Endothelial cell of umbilical vein (primary cell): ENCODE measurements around the gene TTLL5. TPM values are rescaled to one million over a fixed set of nuclear protein-coding genes. Genes with fewer than 3 reads are reported as not detected.

Experiments used
- BruUV-seq: library from RNA; stranded (reverse); fragments of 400-500 nt; replicated peaks from 2 replicates; lab custom pipeline; 2021; lab: Mats Ljungman, UMichigan
- CTCF ChIA-PET: fragments of 300-600, 350-600 bp; sonication (Branson Sonifier 250); formaldehyde crosslinking; loops from one replicate; lab custom pipeline; 2021; ENCODE audit warnings: antibody characterized with exemption, inconsistent platforms; lab: Charles Lee
- POLR2A ChIA-PET: fragments of 300-600, 350-600 bp; sonication (Branson Sonifier 250); formaldehyde crosslinking; loops from one replicate; lab custom pipeline; 2021; ENCODE audit warnings: antibody characterized with exemption, inconsistent platforms; lab: Charles Lee
- DNase-seq: peaks from one replicate; pipeline ENCODE4 v3.0.0-alpha.2; 2011; ENCODE audit warnings: low read depth, low spot score
- FAIRE-seq: peaks from 2 replicates; lab custom pipeline; 2011; peaks lifted over from hg19 to GRCh38; lab: Jason Lieb, UNC
- H2AFZ ChIP-seq: 2 replicates; pipeline ENCODE4 v1.6.0; 2012; ENCODE audit warnings: low read depth, low read length, control low read depth, inconsistent platforms
- H3K27ac ChIP-seq: 2 replicates; pipeline ENCODE4 v1.5.1; 2011; ENCODE audit warnings: low read depth, mild to moderate bottlenecking, control low read depth, low read length, moderate library complexity; ENCODE audit not compliant: insufficient read depth
- H3K27me3 ChIP-seq, 2 experiments: 2 replicates each; pipeline versions ENCODE4 v1.6.0 to v1.6.1; 2011; ENCODE audit warnings: low read length in 2 of 2, mixed read lengths in 1 of 2; ENCODE audit not compliant: control insufficient read depth in 2 of 2, insufficient read depth in 2 of 2
- H3K36me3 ChIP-seq, 2 experiments: 2 replicates in 1 of 2; 3 replicates in 1 of 2; pipeline ENCODE4 v1.5.1; 2011; ENCODE audit warnings: low read length in 2 of 2, mild to moderate bottlenecking in 1 of 2, moderate library complexity in 1 of 2; ENCODE audit not compliant: control insufficient read depth in 2 of 2, insufficient read depth in 2 of 2; ENCODE audit errors: extremely low read depth in 1 of 2
- H3K4me1 ChIP-seq: 3 replicates; pipeline ENCODE4 v1.5.1; 2011; ENCODE audit warnings: mild to moderate bottlenecking, low read length; ENCODE audit not compliant: control insufficient read depth, insufficient read depth; ENCODE audit errors: extremely low read depth
- H3K4me2 ChIP-seq: 2 replicates; pipeline ENCODE4 v1.6.1; 2011; ENCODE audit warnings: low read length, control low read depth, mixed read lengths; ENCODE audit not compliant: insufficient read depth
- H3K4me3 ChIP-seq, 3 experiments: fragments of 200-600 bp in 1 of 3; sonication (generic), shearing (Covaris generic) in 1 of 3; replicated peaks in 1 of 3; 2 replicates each; pipeline ENCODE4 v1.5.1; 2011 to 2016; ENCODE audit warnings: control low read depth in 3 of 3, low read length in 3 of 3, mild to moderate bottlenecking in 2 of 3, inconsistent platforms in 1 of 3, low read depth in 1 of 3, moderate library complexity in 1 of 3; ENCODE audit not compliant: insufficient read depth in 1 of 3
- H3K79me2 ChIP-seq: 2 replicates; pipeline ENCODE4 v1.6.0; 2012; ENCODE audit warnings: low read length, inconsistent platforms; ENCODE audit not compliant: control insufficient read depth, insufficient read depth
- H3K9ac ChIP-seq: replicated peaks from 2 replicates; pipeline ENCODE3; 2011; ENCODE audit warnings: low read length, control low read depth; ENCODE audit not compliant: insufficient read depth; ENCODE audit errors: extremely low read depth
- H3K9me1 ChIP-seq: replicated peaks from 3 replicates; pipeline ENCODE4 v1.6.0; 2011; ENCODE audit warnings: mild to moderate bottlenecking, low read length; ENCODE audit not compliant: control insufficient read depth, insufficient read depth; ENCODE audit errors: extremely low read depth
- H3K9me3 ChIP-seq: replicated peaks from 2 replicates; pipeline ENCODE4 v1.5.1; 2012; ENCODE audit warnings: low read length, inconsistent platforms; ENCODE audit not compliant: control insufficient read depth, insufficient read depth
- H4K20me1 ChIP-seq: replicated peaks from 2 replicates; pipeline ENCODE3; 2011; ENCODE audit warnings: mild to moderate bottlenecking, low read length; ENCODE audit not compliant: control insufficient read depth, insufficient read depth; ENCODE audit errors: extremely low read depth
- CTCF ChIP-seq, 2 donors: IDR thresholded peaks; 1 replicate in 1 of 2; 2 replicates in 1 of 2; pipeline ENCODE4 v1.5.1; 2011; ENCODE audit warnings: low read length in 2 of 2, mild to moderate bottlenecking in 2 of 2, moderate library complexity in 2 of 2, control low read depth in 1 of 2, inconsistent platforms in 1 of 2, low read depth in 1 of 2; ENCODE audit not compliant: insufficient read depth in 1 of 2; ENCODE audit errors: extremely low read depth in 1 of 2
- EZH2 ChIP-seq: IDR thresholded peaks from 2 replicates; pipeline ENCODE4 v1.6.1; 2012; ENCODE audit warnings: borderline replicate concordance, low read depth, mild to moderate bottlenecking, moderate library complexity, low read length, inconsistent platforms; ENCODE audit not compliant: severe bottlenecking
- FOS ChIP-seq: IDR thresholded peaks from 2 replicates; pipeline ENCODE4 v1.6.1; 2011; ENCODE audit warnings: mild to moderate bottlenecking, low read length, moderate library complexity, borderline replicate concordance; ENCODE audit not compliant: insufficient read depth
- GATA2 ChIP-seq: IDR thresholded peaks from 2 replicates; pipeline ENCODE4 v1.7.0; 2011; ENCODE audit warnings: low read depth, mild to moderate bottlenecking, moderate library complexity, mixed read lengths, low read length; ENCODE audit not compliant: insufficient read length, insufficient read depth
- JUN ChIP-seq: IDR thresholded peaks from 2 replicates; pipeline ENCODE4 v1.6.1; 2011; ENCODE audit warnings: borderline replicate concordance, low read depth; ENCODE audit not compliant: insufficient read length, insufficient read depth
- MYC ChIP-seq: IDR thresholded peaks from one replicate; pipeline ENCODE4 v1.6.1; 2011; ENCODE audit warnings: mild to moderate bottlenecking, low read depth, low read length
- POLR2A ChIP-seq: IDR thresholded peaks from 2 replicates; pipeline ENCODE4 v1.6.1; 2012; ENCODE audit warnings: low read depth, mild to moderate bottlenecking, control low read depth, low read length
- POLR2AphosphoS5 ChIP-seq: IDR thresholded peaks from 2 replicates; pipeline ENCODE4 v1.6.1; 2012; ENCODE audit warnings: low read depth, mild to moderate bottlenecking, control low read depth, low read length, moderate library complexity; ENCODE audit not compliant: insufficient read depth
- dilution Hi-C: fragments of 300-500 bp; cut with MboI; formaldehyde crosslinking; loops from one replicate; pipeline ENCODE4 v1.15.0; 2019; ENCODE audit warnings: low sequenced_read_pairs; ENCODE audit not compliant: extremely low pct_ligation_motif_present
- intact Hi-C: fragments of 100-400 bp; cut with micrococcal nuclease; formaldehyde crosslinking; loops from one replicate; pipeline ENCODE4 v1.10.0; 2022
- polyA plus RNA-seq, 4 experiments: library from polyadenylated mRNA; depleted of rRNA in 3 of 4; stranded (reverse) in 3 of 4; unstranded in 1 of 4; fragments of >200 nt; gene quantifications; 2 replicates each; pipeline versions ENCODE4 v1.2.1 to v1.2.3, GENCODE V29; 2011 to 2012; ENCODE audit warnings: missing spikeins in 1 of 4
- total RNA-seq: library from RNA; stranded (reverse); gene quantifications from 2 replicates; pipeline ENCODE4 v1.2.3, GENCODE V29; 2021
- TF ChIP-seq, protein P1 (sequence below): IDR thresholded peaks from 2 replicates; pipeline ENCODE4 v1.6.1; 2011; ENCODE audit not compliant: insufficient read depth, insufficient read length

Gene TTLL5
- total and polyA plus RNA-seq, 2 donors (not counting 3 experiments of a cell fraction or from before 2014, with no cell fraction given), result 33.2 to 93.6 TPM

DNA sequence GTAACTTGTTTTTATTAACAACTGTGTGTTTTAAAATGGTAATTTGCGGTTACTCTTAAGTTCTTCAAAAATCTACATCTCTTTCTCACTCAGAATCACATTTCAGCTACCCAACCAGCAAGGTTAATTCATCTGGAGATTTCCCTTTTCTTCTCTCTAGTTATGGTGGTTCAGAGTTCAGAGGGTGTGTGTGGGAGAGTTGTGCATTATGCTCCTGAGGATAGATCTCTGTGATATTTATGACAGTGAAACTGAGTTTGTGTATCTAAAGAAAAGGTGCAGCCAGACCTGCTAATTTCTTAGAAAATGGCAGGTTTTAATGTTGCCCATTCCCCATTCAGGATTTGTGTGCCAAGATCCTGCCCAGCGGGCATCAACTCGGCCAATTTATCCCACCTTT, 73.8 kb downstream of the TTLL5 start:
- CTCF ChIA-PET, result interaction anchor here (0.8 to 1.0 kb wide), 2 partner anchors 32 to 172 kb away, joined by 3 read pairs; no protein-coding TSS in a partner anchor
- Histone ChIP-seq H3K4me1 (no peaks in the 10 kb centered on the region), H3K79me2 (no peaks in the 10 kb centered on the region), H3K27me3 (no peaks in the 10 kb centered on the region), H4K20me1 (no peaks in the 10 kb centered on the region), H3K27ac (no peak overlapping the region), H3K4me3 (no peak overlapping the region), H3K9me3 (no peaks in the 10 kb centered on the region), H3K9me1 (no peaks in the 10 kb centered on the region), H3K4me2 (no peak overlapping the region), H3K9ac (no peak overlapping the region), H2AFZ (no peak overlapping the region), H3K36me3 (peaks cover 4 to 20% of the 10 kb centered on the region in 2 experiments)
- no TSS peak for BruUV-seq
- FAIRE-seq (no peak), DNase-seq (no peak)
- intact Hi-C loops, result no loop called here
- no peak for TF ChIP-seq JUN
- no peak for TF ChIP-seq EZH2
- TF ChIP-seq MYC, result no peak
- no peak for TF ChIP-seq FOS
- TF ChIP-seq CTCF (IDR thresholded peaks at IDR 0.05; ENCODE audit: extremely low read depth in 1 of 2, insufficient read depth in 1 of 2, low read depth in 1 of 2, low read length in 2 of 2), result no peak
- TF ChIP-seq POLR2A, result no peak
- TF ChIP-seq, protein P1, sequence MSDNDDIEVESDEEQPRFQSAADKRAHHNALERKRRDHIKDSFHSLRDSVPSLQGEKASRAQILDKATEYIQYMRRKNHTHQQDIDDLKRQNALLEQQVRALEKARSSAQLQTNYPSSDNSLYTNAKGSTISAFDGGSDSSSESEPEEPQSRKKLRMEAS, result no peak
- TF ChIP-seq GATA2, result no peak
- TF ChIP-seq POLR2AphosphoS5, result no peak
- dilution Hi-C loops, result no loop called here
- POLR2A ChIA-PET, result no interaction called here
